ENCODE results near the gene RNF123.

- TF ChIP-seq CTCF (IDR thresholded peaks at IDR 0.05) (no peak), POLR2A (IDR thresholded peaks at IDR 0.05) (no peak)
These were observed 51.1 kb downstream of the RNF123 start for GRCh38 chr3:49740427-49740826.
